OCI-LY3 (cell line): ENCODE results near the gene DPYSL3.

ENCODE experiments used
- H2AFZ ChIP-seq: fragments of 200-600, 300-600 bp; shearing (Covaris generic); 2 replicates; pipeline ENCODE4 v1.6.0; 2014; ENCODE audit warnings: antibody characterized with exemption, low read depth, low read length
- H3K27ac ChIP-seq: fragments of 200-600, 300-600 bp; sonication (generic); 2 replicates; pipeline ENCODE4 v1.5.1; 2014; ENCODE audit warnings: mild to moderate bottlenecking, low read length, moderate library complexity, mixed read lengths
- H3K27me3 ChIP-seq: fragments of 200-600, 300-600 bp; sonication (generic); 2 replicates; pipeline ENCODE4 v1.6.1; 2014; ENCODE audit warnings: low read depth, low read length, mixed read lengths
- H3K36me3 ChIP-seq: fragments of 200-600, 300-600 bp; sonication (generic); replicated peaks from 2 replicates; pipeline ENCODE3; 2014; ENCODE audit warnings: low read depth, low read length, mixed read lengths
- H3K4me1 ChIP-seq: fragments of 300-600, 200-600 bp; sonication (generic); 2 replicates; pipeline ENCODE4 v1.6.1; 2014; ENCODE audit warnings: low read length, mixed read lengths
- H3K4me2 ChIP-seq: fragments of 200-600, 300-600 bp; sonication (generic); 2 replicates; pipeline ENCODE4 v1.6.1; 2014; ENCODE audit warnings: low read length, mixed read lengths
- H3K4me3 ChIP-seq: fragments of 300-600, 200-600 bp; sonication (generic); 2 replicates; pipeline ENCODE4 v1.5.1; 2014; ENCODE audit warnings: antibody characterized with exemption, mild to moderate bottlenecking, low read length, moderate library complexity
- H3K79me2 ChIP-seq: fragments of 300-600, 200-600 bp; shearing (Covaris generic); 2 replicates; pipeline ENCODE4 v1.6.1; 2014; ENCODE audit warnings: mild to moderate bottlenecking, low read length, mixed read lengths
- H3K9ac ChIP-seq: fragments of 300-600, 200-600 bp; shearing (Covaris generic); 2 replicates; pipeline ENCODE4 v1.6.0; 2014; ENCODE audit warnings: mild to moderate bottlenecking, low read length, moderate library complexity
- H3K9me3 ChIP-seq: fragments of 200-600, 300-600 bp; shearing (Covaris generic); 2 replicates; pipeline ENCODE4 v1.6.1; 2014; ENCODE audit warnings: low read length, mixed read lengths; ENCODE audit not compliant: insufficient read depth
- H4K20me1 ChIP-seq: fragments of 200-600, 300-600 bp; sonication (generic); 2 replicates; pipeline ENCODE4 v1.6.1; 2016; ENCODE audit warnings: low read length, mixed read lengths; ENCODE audit not compliant: insufficient read depth
- EZH2phosphoT487 ChIP-seq: fragments of 200-600 bp; shearing (Covaris generic); IDR thresholded peaks from 2 replicates; pipeline ENCODE4 v1.6.1; 2018; ENCODE audit warnings: antibody characterized with exemption, mixed run types, low read depth
- TF ChIP-seq, protein P1 (sequence below): fragments of 200-600, 300-600 bp; sonication (generic); IDR thresholded peaks from 2 replicates; pipeline ENCODE4 v1.5.1; 2014; ENCODE audit warnings: antibody characterized with exemption, low read length, low read depth

Gene DPYSL3

GRCh38 chr5:147400881-147401280 lies 109.0 kb downstream of the DPYSL3 start:
- Histone ChIP-seq H4K20me1 (no peaks in the 10 kb centered on the region), H2AFZ (no peak overlapping the region), H3K36me3 (no peaks in the 10 kb centered on the region), H3K27ac (no peak overlapping the region), H3K79me2 (no peaks in the 10 kb centered on the region), H3K4me2 (no peak overlapping the region), H3K4me1 (no peaks in the 10 kb centered on the region), H3K27me3 (no peaks in the 10 kb centered on the region), H3K4me3 (no peak overlapping the region), H3K9ac (no peak overlapping the region), H3K9me3 (no peaks in the 10 kb centered on the region)
- no peak for TF ChIP-seq EZH2phosphoT487
- TF ChIP-seq, protein P1, sequence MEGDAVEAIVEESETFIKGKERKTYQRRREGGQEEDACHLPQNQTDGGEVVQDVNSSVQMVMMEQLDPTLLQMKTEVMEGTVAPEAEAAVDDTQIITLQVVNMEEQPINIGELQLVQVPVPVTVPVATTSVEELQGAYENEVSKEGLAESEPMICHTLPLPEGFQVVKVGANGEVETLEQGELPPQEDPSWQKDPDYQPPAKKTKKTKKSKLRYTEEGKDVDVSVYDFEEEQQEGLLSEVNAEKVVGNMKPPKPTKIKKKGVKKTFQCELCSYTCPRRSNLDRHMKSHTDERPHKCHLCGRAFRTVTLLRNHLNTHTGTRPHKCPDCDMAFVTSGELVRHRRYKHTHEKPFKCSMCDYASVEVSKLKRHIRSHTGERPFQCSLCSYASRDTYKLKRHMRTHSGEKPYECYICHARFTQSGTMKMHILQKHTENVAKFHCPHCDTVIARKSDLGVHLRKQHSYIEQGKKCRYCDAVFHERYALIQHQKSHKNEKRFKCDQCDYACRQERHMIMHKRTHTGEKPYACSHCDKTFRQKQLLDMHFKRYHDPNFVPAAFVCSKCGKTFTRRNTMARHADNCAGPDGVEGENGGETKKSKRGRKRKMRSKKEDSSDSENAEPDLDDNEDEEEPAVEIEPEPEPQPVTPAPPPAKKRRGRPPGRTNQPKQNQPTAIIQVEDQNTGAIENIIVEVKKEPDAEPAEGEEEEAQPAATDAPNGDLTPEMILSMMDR: no peak

DNA sequence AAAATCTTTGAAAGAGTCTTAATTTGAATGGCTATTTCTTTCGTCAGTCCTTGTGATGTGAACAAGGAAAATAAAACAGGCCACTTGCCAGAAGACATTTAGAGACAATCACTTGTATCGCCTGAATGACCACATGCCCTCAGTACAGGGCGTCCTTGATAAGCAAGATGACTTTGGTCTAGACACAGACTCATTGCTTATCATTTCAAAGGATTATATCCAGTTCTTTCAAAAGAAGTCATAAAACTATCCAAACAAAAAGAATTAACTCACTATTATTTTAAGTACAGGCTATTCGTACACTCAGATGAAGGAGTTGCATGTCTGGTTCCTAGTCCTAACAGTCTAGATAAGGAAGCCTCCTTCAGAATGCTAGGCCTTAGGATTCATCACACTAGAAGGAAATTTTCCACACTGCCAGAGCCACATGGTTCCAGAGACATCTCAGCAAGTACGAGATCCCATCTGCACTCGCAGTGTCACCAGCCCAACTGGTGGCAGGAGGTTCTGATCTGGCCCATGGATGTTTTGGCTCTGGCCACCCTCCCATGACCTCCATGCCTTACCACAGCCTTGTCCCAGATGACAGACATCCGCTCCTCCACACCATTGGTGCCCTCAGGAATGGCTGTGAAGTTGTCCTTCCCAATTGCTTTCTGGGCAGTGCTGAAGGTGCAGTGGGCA lies 109.6 kb downstream of the DPYSL3 start:
- H3K4me1 ChIP-seq: no peaks in the 10 kb centered on the region

GRCh38 chr5:147398860-147399259 lies 111.0 kb downstream of the DPYSL3 start:
- no peak overlapping the region for H3K27ac ChIP-seq

More for the DNA sequence above, 109.6 kb downstream of the DPYSL3 start:
- Histone ChIP-seq H3K9me3 (no peaks in the 10 kb centered on the region), H4K20me1 (no peaks in the 10 kb centered on the region), H3K27me3 (no peaks in the 10 kb centered on the region), H3K4me3 (no peak overlapping the region), H3K79me2 (no peaks in the 10 kb centered on the region), H3K9ac (no peak overlapping the region), H3K36me3 (no peaks in the 10 kb centered on the region), H3K27ac (no peak overlapping the region), H2AFZ (no peak overlapping the region), H3K4me2 (no peak overlapping the region)
- TF ChIP-seq, protein P1: no peak
- TF ChIP-seq EZH2phosphoT487: no peak

DNA sequence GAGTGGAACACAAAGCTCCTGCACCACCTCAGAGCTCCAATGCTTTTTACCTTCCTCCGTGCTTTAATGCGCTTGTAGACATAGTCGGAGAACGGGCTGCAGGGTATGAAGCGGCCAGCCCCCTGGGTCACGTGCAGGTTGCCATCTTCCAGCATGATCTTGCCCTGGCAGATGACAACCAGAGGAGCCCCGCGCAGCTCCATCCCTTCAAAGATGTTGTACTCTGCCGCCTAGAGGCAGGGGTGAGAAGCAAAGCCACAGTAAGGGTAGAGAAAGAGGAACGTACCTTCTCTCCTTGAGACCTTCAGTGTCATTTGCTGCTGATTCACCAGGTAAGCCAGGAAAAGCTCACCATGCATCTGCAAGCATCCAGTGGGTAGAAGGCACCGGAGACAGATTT lies 112.3 kb downstream of the DPYSL3 start:
- H3K4me3 ChIP-seq: no peak overlapping the region
- no peaks in the 10 kb centered on the region for H3K4me1 ChIP-seq
- H4K20me1 ChIP-seq: no peaks in the 10 kb centered on the region
- H3K9me3 ChIP-seq: no peaks in the 10 kb centered on the region
- H3K79me2 ChIP-seq: no peaks in the 10 kb centered on the region
- no peak overlapping the region for H2AFZ ChIP-seq
- no peak overlapping the region for H3K4me2 ChIP-seq
- TF ChIP-seq EZH2phosphoT487: no peak
- TF ChIP-seq, protein P1: no peak
- H3K36me3 ChIP-seq: no peaks in the 10 kb centered on the region
- no peak overlapping the region for H3K27ac ChIP-seq
- H3K27me3 ChIP-seq: no peaks in the 10 kb centered on the region
- no peak overlapping the region for H3K9ac ChIP-seq

More at GRCh38 chr5:147398860-147399259, 111.0 kb downstream of the DPYSL3 start:
- H3K4me3 ChIP-seq: no peak overlapping the region
- TF ChIP-seq, protein P1: no peak
- no peak for TF ChIP-seq EZH2phosphoT487
- H3K9me3 ChIP-seq: no peaks in the 10 kb centered on the region
- no peaks in the 10 kb centered on the region for H3K27me3 ChIP-seq
- no peaks in the 10 kb centered on the region for H3K36me3 ChIP-seq
- no peaks in the 10 kb centered on the region for H4K20me1 ChIP-seq
- no peaks in the 10 kb centered on the region for H3K79me2 ChIP-seq
- H2AFZ ChIP-seq: no peak overlapping the region
- H3K4me2 ChIP-seq: no peak overlapping the region
- no peaks in the 10 kb centered on the region for H3K4me1 ChIP-seq
- no peak overlapping the region for H3K9ac ChIP-seq
